Choroid plexus epithelial cell (primary cell): ENCODE data around the gene CATSPERZ.
"Not testable (repeated sequence)": the region's sequence is repeated elsewhere in the genome, so short reads cannot be mapped to it uniquely, and the experiment has no call there.

ENCODE experiments used
- DNase-seq: peaks from one replicate; pipeline ENCODE4 v3.0.0-alpha.2; 2010; ENCODE audit warnings: low read depth
- H3K4me3 ChIP-seq: 2 replicates; pipeline ENCODE4 v1.5.1; 2011; ENCODE audit warnings: low read depth, mild to moderate bottlenecking, control low read depth, low read length, moderate library complexity
- TF ChIP-seq, protein P1 (sequence below): conservative IDR thresholded peaks from 2 replicates; pipeline ENCODE4 v1.5.1; 2011; ENCODE audit warnings: low read depth, mild to moderate bottlenecking, control low read depth, inconsistent platforms, low read length, moderate library complexity

The CATSPERZ gene

DNA sequence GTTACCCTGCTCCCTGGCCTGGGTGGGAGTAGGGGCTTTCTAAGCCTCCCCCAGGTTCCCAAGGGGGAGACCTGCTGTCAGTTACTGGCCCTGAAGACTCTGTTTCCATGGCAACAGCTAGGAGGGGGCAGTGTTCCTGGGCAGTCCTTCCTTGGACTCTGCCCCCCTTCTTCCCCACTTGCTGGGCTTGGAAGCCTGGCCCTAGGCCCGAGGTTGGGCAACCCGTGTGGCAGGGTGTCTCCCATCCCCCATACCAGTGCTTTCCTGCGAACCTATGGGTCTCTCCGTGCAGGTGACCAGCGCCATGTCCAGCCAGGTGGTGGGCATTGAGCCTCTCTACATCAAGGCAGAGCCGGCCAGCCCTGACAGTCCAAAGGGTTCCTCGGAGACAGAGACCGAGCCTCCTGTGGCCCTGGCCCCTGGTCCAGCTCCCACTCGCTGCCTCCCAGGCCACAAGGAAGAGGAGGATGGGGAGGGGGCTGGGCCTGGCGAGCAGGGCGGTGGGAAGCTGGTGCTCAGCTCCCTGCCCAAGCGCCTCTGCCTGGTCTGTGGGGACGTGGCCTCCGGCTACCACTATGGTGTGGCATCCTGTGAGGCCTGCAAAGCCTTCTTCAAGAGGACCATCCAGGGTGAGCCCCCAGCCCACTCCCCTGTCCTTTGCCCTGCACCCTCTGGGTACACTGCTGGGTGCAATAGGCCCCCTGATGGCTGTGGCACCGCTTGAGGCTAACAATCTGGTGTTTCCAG lies 6.9 kb downstream of the CATSPERZ start:
- DNase-seq: no peak
- TF ChIP-seq, protein P1, sequence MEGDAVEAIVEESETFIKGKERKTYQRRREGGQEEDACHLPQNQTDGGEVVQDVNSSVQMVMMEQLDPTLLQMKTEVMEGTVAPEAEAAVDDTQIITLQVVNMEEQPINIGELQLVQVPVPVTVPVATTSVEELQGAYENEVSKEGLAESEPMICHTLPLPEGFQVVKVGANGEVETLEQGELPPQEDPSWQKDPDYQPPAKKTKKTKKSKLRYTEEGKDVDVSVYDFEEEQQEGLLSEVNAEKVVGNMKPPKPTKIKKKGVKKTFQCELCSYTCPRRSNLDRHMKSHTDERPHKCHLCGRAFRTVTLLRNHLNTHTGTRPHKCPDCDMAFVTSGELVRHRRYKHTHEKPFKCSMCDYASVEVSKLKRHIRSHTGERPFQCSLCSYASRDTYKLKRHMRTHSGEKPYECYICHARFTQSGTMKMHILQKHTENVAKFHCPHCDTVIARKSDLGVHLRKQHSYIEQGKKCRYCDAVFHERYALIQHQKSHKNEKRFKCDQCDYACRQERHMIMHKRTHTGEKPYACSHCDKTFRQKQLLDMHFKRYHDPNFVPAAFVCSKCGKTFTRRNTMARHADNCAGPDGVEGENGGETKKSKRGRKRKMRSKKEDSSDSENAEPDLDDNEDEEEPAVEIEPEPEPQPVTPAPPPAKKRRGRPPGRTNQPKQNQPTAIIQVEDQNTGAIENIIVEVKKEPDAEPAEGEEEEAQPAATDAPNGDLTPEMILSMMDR: no peak
- peak overlapping the region; percentile 74 for H3K4me3 ChIP-seq

DNA sequence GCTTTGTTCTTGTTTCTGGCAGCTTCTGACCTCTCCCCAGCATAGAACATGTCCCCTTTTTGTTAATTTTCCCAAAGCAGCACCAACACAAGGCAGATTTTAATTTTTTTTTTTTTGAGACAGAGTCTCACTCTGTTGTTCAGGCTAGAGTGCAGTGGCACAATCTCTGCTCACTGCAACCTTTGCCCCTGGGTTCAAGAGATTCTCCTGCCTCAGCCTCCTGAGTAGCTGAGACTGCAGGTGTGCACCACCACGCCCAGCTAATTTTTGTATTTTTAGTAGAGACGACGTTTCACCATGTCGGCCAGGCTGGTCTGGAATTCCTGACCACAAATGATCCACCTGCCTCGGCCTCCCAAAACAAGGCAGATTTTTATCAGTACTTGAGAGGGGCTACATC lies 7.6 kb downstream of the CATSPERZ start:
- not testable (repeated sequence) for H3K4me3 ChIP-seq, DNase-seq

DNA sequence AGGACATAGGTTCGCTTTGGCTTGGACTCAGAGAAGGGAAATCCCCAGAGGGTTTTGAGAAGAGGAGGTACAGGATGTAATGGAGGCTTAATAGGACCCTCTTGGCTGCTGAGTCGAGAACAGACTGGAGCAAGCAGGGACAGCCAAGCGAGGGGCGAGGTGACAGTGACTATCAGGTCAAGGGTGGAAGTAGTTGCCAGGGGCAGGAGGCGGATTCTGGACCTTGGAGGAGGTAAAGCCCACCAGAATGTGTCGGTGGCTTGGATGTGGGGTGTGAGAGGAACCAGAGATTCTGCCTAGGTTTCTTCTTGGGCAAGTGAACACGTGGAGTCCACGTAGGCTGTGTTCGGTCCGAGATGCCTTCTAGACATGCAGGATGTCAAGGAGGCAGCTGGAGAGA lies 12.8 kb downstream of the CATSPERZ start:
- TF ChIP-seq, protein P1: no peak
- no peak overlapping the region for H3K4me3 ChIP-seq
- DNase-seq: no peak

DNA sequence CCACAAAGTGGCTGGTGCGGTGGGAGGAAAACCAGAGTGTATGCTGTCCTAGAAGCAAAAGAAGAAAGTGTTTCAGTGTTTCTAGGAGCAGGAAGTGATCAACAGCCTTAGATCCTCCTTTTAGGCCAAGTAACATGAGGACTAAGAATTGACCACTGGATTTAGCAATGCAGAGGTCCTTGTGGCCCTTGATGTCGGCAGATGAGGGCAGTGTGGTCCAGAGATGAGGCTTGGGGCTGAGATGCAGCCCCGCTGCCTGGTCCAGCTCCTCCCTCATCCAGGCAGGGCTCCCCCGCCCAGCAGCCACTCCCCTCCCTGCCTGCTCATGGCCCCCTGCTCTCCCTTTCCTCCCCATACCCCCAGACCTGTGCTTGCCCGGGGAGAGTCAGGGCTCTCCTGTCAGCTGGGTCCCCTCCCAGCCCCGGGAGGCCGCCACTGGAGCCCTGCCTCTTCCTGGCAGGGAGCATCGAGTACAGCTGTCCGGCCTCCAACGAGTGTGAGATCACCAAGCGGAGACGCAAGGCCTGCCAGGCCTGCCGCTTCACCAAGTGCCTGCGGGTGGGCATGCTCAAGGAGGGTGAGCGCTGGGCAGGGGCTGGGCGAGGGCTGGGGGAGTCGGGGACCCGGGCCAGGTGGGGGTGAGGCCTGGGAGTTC lies 13.5 kb downstream of the CATSPERZ start:
- H3K4me3 ChIP-seq: no peak overlapping the region
- DNase-seq: no peak
- TF ChIP-seq, protein P1: no peak

DNA sequence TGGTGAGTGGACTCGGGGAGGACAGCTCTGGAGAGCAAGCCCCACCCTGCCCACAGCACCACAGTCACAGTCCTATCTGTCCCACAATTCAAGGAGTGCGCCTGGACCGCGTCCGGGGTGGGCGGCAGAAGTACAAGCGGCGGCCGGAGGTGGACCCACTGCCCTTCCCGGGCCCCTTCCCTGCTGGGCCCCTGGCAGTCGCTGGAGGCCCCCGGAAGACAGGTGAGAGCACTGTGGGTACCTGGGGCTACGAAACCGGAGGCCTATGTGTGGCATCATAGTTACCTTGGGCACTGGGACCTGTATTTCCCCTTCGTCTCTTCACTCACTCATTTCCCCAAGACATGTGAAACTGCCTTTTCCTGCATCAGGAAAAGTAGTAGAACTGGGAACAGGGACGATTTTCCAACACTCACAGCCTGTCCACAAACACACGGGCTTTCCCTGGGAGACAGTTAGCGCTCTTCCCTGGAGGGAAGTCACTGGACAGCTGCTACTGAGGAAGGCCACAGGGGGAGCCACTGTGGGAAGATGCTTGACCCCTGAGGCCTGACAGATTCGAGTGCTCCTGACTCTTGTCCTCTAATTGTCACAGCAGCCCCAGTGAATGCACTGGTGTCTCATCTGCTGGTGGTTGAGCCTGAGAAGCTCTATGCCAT lies 14.1 kb downstream of the CATSPERZ start:
- DNase-seq: no peak
- H3K4me3 ChIP-seq: no peak overlapping the region
- TF ChIP-seq, protein P1: peak; percentile 41

DNA sequence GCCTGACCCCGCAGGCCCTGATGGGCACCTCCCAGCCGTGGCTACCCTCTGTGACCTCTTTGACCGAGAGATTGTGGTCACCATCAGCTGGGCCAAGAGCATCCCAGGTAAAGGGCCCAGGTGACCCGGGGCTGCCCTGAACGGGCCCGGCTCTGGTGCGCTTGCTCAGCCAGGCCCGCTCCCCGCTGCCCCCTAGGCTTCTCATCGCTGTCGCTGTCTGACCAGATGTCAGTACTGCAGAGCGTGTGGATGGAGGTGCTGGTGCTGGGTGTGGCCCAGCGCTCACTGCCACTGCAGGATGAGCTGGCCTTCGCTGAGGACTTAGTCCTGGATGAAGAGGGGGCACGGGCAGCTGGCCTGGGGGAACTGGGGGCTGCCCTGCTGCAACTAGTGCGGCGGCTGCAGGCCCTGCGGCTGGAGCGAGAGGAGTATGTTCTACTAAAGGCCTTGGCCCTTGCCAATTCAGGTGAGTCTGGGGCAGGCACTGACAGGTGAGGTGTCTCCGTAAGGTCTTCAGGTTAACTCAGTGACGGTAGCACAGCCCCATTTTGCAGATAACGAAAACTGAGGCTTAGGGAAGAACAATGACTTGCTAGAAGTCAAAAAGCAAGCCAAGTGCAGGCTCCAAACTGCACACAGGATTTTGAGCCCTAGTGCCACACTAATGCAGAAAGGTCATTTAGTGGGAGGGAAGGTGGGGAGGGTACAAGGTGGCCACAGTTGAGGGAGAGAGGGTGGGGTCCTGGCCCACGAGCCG lies 14.8 kb downstream of the CATSPERZ start:
- TF ChIP-seq, protein P1: no peak
- H3K4me3 ChIP-seq: no peak overlapping the region
- DNase-seq: no peak

DNA sequence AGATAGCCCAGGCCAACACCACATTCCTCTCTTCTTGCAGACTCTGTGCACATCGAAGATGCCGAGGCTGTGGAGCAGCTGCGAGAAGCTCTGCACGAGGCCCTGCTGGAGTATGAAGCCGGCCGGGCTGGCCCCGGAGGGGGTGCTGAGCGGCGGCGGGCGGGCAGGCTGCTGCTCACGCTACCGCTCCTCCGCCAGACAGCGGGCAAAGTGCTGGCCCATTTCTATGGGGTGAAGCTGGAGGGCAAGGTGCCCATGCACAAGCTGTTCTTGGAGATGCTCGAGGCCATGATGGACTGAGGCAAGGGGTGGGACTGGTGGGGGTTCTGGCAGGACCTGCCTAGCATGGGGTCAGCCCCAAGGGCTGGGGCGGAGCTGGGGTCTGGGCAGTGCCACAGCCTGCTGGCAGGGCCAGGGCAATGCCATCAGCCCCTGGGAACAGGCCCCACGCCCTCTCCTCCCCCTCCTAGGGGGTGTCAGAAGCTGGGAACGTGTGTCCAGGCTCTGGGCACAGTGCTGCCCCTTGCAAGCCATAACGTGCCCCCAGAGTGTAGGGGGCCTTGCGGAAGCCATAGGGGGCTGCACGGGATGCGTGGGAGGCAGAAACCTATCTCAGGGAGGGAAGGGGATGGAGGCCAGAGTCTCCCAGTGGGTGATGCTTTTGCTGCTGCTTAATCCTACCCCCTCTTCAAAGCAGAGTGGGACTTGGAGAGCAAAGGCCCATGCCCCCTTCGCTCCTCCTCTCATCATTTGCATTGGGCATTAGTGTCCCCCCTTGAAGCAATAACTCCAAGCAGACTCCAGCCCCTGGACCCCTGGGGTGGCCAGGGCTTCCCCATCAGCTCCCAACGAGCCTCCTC lies 15.7 kb downstream of the CATSPERZ start:
- not testable (repeated sequence) for H3K4me3 ChIP-seq, DNase-seq
